WTC11 (cell line): ENCODE data around the gene CPNE5. TPM values are rescaled to one million over a fixed set of nuclear protein-coding genes. Genes with fewer than 3 reads are reported as not detected.

Experiments
- ATAC-seq: fragments of 200-7000 bp; cut with Tn5 transposase; 2 replicates; pipeline ENCODE4 v1.10.0; 2021; ENCODE audit warnings: mild to moderate bottlenecking, moderate library complexity
- CTCF ChIA-PET: fragments of 300-600 bp; sonication (Branson Sonifier 250); formaldehyde crosslinking; loops from one replicate; lab custom pipeline; 2021; ENCODE audit warnings: antibody characterized with exemption; lab: Charles Lee
- POLR2A ChIA-PET: fragments of 350-600 bp; sonication (Branson Sonifier 250); formaldehyde crosslinking; loops from one replicate; lab custom pipeline; 2021; ENCODE audit warnings: antibody characterized with exemption; lab: Charles Lee
- DNase-seq: peaks from one replicate; pipeline ENCODE4 v3.0.0; 2021; ENCODE audit warnings: low spot score
- H3K27ac Mint-ChIP-seq: 2 replicates; pipeline ENCODE4 v1.8.0; 2021; ENCODE audit warnings: mixed read lengths
- H3K27me3 Mint-ChIP-seq: 2 replicates; pipeline ENCODE4 v1.8.0; 2021; ENCODE audit warnings: low read depth, mild to moderate bottlenecking, moderate library complexity, mixed read lengths
- H3K36me3 Mint-ChIP-seq: 2 replicates; pipeline ENCODE4 v1.8.0; 2021; ENCODE audit warnings: mixed read lengths
- H3K4me1 Mint-ChIP-seq: 2 replicates; pipeline ENCODE4 v1.8.0; 2022; ENCODE audit warnings: mixed read lengths
- H3K4me3 Mint-ChIP-seq: 2 replicates; pipeline ENCODE4 v1.8.0; 2021; ENCODE audit warnings: mild to moderate bottlenecking, moderate library complexity, mixed read lengths
- H3K9me3 Mint-ChIP-seq: 2 replicates; pipeline ENCODE4 v1.8.0; 2021; ENCODE audit warnings: mixed read lengths
- CREB1 ChIP-seq: sonication (generic); formaldehyde crosslinking; IDR thresholded peaks from 2 replicates; pipeline ENCODE4 v1.8.0; 2023; ENCODE audit warnings: mild to moderate bottlenecking, missing genetic modification reagents
- E2F5 ChIP-seq: sonication (generic); formaldehyde crosslinking; IDR thresholded peaks from 2 replicates; pipeline ENCODE4 v1.8.1; 2022; ENCODE audit warnings: mild to moderate bottlenecking, moderate library complexity, missing genetic modification reagents
- ERG ChIP-seq: fragments of 250-450 bp; sonication (Bioruptor Pico); IDR thresholded peaks from 2 replicates; pipeline ENCODE4 v1.8.0; 2021; ENCODE audit warnings: mild to moderate bottlenecking
- ETV6 ChIP-seq: sonication (generic); formaldehyde crosslinking; IDR thresholded peaks from 2 replicates; pipeline ENCODE4 v1.8.1; 2022; ENCODE audit warnings: mild to moderate bottlenecking, missing genetic modification reagents
- IRF2 ChIP-seq: sonication (generic); formaldehyde crosslinking; IDR thresholded peaks from 2 replicates; pipeline ENCODE4 v1.8.0; 2022; ENCODE audit warnings: low read depth, missing genetic modification reagents, borderline replicate concordance
- PRRX2 ChIP-seq: fragments of 250-450 bp; sonication (Bioruptor Pico); IDR thresholded peaks from 2 replicates; pipeline ENCODE4 v1.8.0; 2021; ENCODE audit warnings: mild to moderate bottlenecking
- RELA ChIP-seq: sonication (generic); formaldehyde crosslinking; IDR thresholded peaks from 2 replicates; pipeline ENCODE4 v1.8.1; 2022; ENCODE audit warnings: missing genetic modification reagents, mild to moderate bottlenecking, borderline replicate concordance
- RORB ChIP-seq: fragments of 250-450 bp; sonication (Bioruptor Pico); IDR thresholded peaks from 2 replicates; pipeline ENCODE4 v1.9.0; 2021; ENCODE audit warnings: mild to moderate bottlenecking
- SOX15 ChIP-seq: fragments of 250-450 bp; sonication (Bioruptor Pico); IDR thresholded peaks from 2 replicates; pipeline ENCODE4 v1.9.0; 2021; ENCODE audit warnings: mild to moderate bottlenecking
- TEAD4 ChIP-seq: sonication (generic); formaldehyde crosslinking; IDR thresholded peaks from 2 replicates; pipeline ENCODE4 v1.8.0; 2022; ENCODE audit warnings: mild to moderate bottlenecking, missing genetic modification reagents
- ZNF416 ChIP-seq: fragments of 250-450 bp; sonication (Bioruptor Pico); IDR thresholded peaks from 2 replicates; pipeline ENCODE4 v1.9.0; 2021; ENCODE audit warnings: mild to moderate bottlenecking, inconsistent platforms
- ZNF532 ChIP-seq: fragments of 250-450 bp; sonication (Bioruptor Pico); IDR thresholded peaks from 2 replicates; pipeline ENCODE4 v1.9.0; 2021; ENCODE audit warnings: mild to moderate bottlenecking, borderline replicate concordance
- total RNA-seq: library from RNA; stranded (reverse); gene quantifications from 3 replicates; pipeline ENCODE4 v1.2.3, GENCODE V29; 2021
- TF ChIP-seq, protein P1 (sequence below): sonication (generic); formaldehyde crosslinking; IDR thresholded peaks from 2 replicates; pipeline ENCODE4 v1.8.0; 2022; ENCODE audit warnings: mild to moderate bottlenecking, missing genetic modification reagents
- TF ChIP-seq, protein P2 (sequence below): sonication (generic); formaldehyde crosslinking; IDR thresholded peaks from 2 replicates; pipeline ENCODE4 v1.8.0; 2023; ENCODE audit warnings: missing genetic modification reagents
- TF ChIP-seq, protein P3 (sequence below): fragments of 250-450 bp; sonication (Bioruptor Pico); IDR thresholded peaks from 2 replicates; pipeline ENCODE4 v1.9.0; 2021; ENCODE audit warnings: mild to moderate bottlenecking

CPNE5 gene
- total RNA-seq, 1 experiment from 2014 or later, result 0.44 TPM

GRCh38 chr6:36817847-36818246 is 21.4 kb downstream of the CPNE5 start (continued):
- TF ChIP-seq ZNF416 (CRISPR knock-in tag), result no peak

GRCh38 chr6:36817176-36817817 is 21.9 kb downstream of the CPNE5 start:
- Mint-ChIP-seq H3K4me1 (peaks cover 20% of the 10 kb centered on the region), H3K36me3 (no peaks in the 10 kb centered on the region), H3K4me3 (no peak overlapping the region), H3K9me3 (no peaks in the 10 kb centered on the region)
- CTCF ChIA-PET, result interaction anchor here (0.6 to 2.3 kb wide), 7 partner anchors 15 to 487 kb away, joined by 3 to 8 read pairs (median 3); no protein-coding TSS in a partner anchor
- ATAC-seq, result no peak
- TF ChIP-seq ZNF532 (CRISPR knock-in tag) (no peak), IRF2 (CRISPR knock-in tag) (no peak), E2F5 (CRISPR knock-in tag) (no peak), SOX15 (CRISPR knock-in tag) (no peak), RELA (CRISPR knock-in tag) (no peak), ETV6 (no peak), CREB1 (CRISPR knock-in tag) (no peak), TEAD4 (CRISPR knock-in tag) (no peak), ERG (CRISPR knock-in tag) (no peak), PRRX2 (CRISPR knock-in tag) (no peak), RORB (CRISPR knock-in tag) (no peak)
- TF ChIP-seq, protein P1, sequence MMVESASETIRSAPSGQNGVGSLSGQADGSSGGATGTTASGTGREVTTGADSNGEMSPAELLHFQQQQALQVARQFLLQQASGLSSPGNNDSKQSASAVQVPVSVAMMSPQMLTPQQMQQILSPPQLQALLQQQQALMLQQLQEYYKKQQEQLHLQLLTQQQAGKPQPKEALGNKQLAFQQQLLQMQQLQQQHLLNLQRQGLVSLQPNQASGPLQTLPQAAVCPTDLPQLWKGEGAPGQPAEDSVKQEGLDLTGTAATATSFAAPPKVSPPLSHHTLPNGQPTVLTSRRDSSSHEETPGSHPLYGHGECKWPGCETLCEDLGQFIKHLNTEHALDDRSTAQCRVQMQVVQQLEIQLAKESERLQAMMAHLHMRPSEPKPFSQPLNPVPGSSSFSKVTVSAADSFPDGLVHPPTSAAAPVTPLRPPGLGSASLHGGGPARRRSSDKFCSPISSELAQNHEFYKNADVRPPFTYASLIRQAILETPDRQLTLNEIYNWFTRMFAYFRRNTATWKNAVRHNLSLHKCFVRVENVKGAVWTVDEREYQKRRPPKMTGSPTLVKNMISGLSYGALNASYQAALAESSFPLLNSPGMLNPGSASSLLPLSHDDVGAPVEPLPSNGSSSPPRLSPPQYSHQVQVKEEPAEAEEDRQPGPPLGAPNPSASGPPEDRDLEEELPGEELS, result no peak
- TF ChIP-seq, protein P2, sequence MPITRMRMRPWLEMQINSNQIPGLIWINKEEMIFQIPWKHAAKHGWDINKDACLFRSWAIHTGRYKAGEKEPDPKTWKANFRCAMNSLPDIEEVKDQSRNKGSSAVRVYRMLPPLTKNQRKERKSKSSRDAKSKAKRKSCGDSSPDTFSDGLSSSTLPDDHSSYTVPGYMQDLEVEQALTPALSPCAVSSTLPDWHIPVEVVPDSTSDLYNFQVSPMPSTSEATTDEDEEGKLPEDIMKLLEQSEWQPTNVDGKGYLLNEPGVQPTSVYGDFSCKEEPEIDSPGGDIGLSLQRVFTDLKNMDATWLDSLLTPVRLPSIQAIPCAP (CRISPR knock-in tag), result no peak
- TF ChIP-seq, protein P3, sequence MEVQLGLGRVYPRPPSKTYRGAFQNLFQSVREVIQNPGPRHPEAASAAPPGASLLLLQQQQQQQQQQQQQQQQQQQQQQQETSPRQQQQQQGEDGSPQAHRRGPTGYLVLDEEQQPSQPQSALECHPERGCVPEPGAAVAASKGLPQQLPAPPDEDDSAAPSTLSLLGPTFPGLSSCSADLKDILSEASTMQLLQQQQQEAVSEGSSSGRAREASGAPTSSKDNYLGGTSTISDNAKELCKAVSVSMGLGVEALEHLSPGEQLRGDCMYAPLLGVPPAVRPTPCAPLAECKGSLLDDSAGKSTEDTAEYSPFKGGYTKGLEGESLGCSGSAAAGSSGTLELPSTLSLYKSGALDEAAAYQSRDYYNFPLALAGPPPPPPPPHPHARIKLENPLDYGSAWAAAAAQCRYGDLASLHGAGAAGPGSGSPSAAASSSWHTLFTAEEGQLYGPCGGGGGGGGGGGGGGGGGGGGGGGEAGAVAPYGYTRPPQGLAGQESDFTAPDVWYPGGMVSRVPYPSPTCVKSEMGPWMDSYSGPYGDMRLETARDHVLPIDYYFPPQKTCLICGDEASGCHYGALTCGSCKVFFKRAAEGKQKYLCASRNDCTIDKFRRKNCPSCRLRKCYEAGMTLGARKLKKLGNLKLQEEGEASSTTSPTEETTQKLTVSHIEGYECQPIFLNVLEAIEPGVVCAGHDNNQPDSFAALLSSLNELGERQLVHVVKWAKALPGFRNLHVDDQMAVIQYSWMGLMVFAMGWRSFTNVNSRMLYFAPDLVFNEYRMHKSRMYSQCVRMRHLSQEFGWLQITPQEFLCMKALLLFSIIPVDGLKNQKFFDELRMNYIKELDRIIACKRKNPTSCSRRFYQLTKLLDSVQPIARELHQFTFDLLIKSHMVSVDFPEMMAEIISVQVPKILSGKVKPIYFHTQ (CRISPR knock-in tag), result no peak
- TF ChIP-seq, all 79 proteins: peak for 0
- no peaks in the 10 kb centered on the region for H3K27me3 Mint-ChIP-seq
- POLR2A ChIA-PET, result interaction anchor here (1.0 kb wide), 1 partner anchor 17 kb away, joined by 3 read pairs; no protein-coding TSS in a partner anchor
- no peak for DNase-seq
- no peak overlapping the region for H3K27ac Mint-ChIP-seq
